ENCODE measurements around the gene IFT122. TPM values are rescaled to one million over a fixed set of nuclear protein-coding genes. Genes with fewer than 3 reads are reported as not detected.

The IFT122 gene
- total and polyA plus RNA-seq, 2 experiments from 2014 or later: 10.2 to 38.8 TPM

GRCh38 chr3:129424185-129424841, 15.7 kb upstream of the IFT122 start:
- ATAC-seq (no peak; the same call in 2 of the 3 replicates), DNase-seq (ENCODE audit: low spot score) (no peak)
- peak overlapping the region; percentile 66 for H3K4me2 ChIP-seq
- no peaks in the 10 kb centered on the region for H3K79me2 ChIP-seq (replicated peaks; ENCODE audit: insufficient read depth)
- Mint-ChIP-seq H3K9me3 (no peaks in the 10 kb centered on the region; the same call in 2 of the 3 replicates), H3K4me3 (peak overlapping the region; percentile 1; the same call in 1 of the 3 replicates), H3K36me3 (ENCODE audit: low read depth) (no peaks in the 10 kb centered on the region), H3K27ac (0 out of 2 replicates have a peak overlapping the region, but pooled peaks have one; percentile 10), H3K27me3 (ENCODE audit: insufficient read depth, low read depth, poor library complexity) (peaks cover 29% of the 10 kb centered on the region), H3K4me1 (peaks cover 43% of the 10 kb centered on the region)
- no peaks in the 10 kb centered on the region for H3K36me3 ChIP-seq (ENCODE audit: insufficient read depth)
- H3K4me1 ChIP-seq (ENCODE audit: insufficient read depth): peaks cover 31% of the 10 kb centered on the region
- 0 out of 2 replicates have a peak overlapping the region, but pooled peaks have one; percentile 14 for H3K4me3 ChIP-seq
- no peaks in the 10 kb centered on the region for H4K20me1 ChIP-seq (replicated peaks; ENCODE audit: insufficient read depth)
- 0 out of 2 replicates have a peak, but pooled peaks cover 4% of the 10 kb centered on the region for H3F3A ChIP-seq (replicated peaks; ENCODE audit: low read depth)
- no peak for TF ChIP-seq STAT1 (IDR thresholded peaks at IDR 0.05; ENCODE audit: unreplicated experiment)
- no peak for TF ChIP-seq EZH2phosphoT487 (IDR thresholded peaks at IDR 0.05; ENCODE audit: unreplicated experiment)
- no peak for TF ChIP-seq CREB1 (CRISPR knock-in tag; IDR thresholded peaks at IDR 0.05; ENCODE audit: low read depth)
- no peak for TF ChIP-seq POLR2AphosphoS5 (IDR thresholded peaks at IDR 0.05; ENCODE audit: low read depth)
- TF ChIP-seq, protein P1, sequence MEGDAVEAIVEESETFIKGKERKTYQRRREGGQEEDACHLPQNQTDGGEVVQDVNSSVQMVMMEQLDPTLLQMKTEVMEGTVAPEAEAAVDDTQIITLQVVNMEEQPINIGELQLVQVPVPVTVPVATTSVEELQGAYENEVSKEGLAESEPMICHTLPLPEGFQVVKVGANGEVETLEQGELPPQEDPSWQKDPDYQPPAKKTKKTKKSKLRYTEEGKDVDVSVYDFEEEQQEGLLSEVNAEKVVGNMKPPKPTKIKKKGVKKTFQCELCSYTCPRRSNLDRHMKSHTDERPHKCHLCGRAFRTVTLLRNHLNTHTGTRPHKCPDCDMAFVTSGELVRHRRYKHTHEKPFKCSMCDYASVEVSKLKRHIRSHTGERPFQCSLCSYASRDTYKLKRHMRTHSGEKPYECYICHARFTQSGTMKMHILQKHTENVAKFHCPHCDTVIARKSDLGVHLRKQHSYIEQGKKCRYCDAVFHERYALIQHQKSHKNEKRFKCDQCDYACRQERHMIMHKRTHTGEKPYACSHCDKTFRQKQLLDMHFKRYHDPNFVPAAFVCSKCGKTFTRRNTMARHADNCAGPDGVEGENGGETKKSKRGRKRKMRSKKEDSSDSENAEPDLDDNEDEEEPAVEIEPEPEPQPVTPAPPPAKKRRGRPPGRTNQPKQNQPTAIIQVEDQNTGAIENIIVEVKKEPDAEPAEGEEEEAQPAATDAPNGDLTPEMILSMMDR (conservative IDR thresholded peaks at IDR 0.05; ENCODE audit: low read depth in 2 of 2): no peak
- no peak for TF ChIP-seq REST (IDR thresholded peaks at IDR 0.05; ENCODE audit: unreplicated experiment)
- TF ChIP-seq ZNF331 (CRISPR knock-in tag; IDR thresholded peaks at IDR 0.05; ENCODE audit: low read depth): no peak
- TF ChIP-seq ZNF462 (CRISPR knock-in tag; IDR thresholded peaks at IDR 0.05): no peak
- TF ChIP-seq ZNF114 (CRISPR knock-in tag; IDR thresholded peaks at IDR 0.05): no peak
- TF ChIP-seq, protein P2, sequence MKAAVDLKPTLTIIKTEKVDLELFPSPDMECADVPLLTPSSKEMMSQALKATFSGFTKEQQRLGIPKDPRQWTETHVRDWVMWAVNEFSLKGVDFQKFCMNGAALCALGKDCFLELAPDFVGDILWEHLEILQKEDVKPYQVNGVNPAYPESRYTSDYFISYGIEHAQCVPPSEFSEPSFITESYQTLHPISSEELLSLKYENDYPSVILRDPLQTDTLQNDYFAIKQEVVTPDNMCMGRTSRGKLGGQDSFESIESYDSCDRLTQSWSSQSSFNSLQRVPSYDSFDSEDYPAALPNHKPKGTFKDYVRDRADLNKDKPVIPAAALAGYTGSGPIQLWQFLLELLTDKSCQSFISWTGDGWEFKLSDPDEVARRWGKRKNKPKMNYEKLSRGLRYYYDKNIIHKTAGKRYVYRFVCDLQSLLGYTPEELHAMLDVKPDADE (IDR thresholded peaks at IDR 0.05): no peak
- TF ChIP-seq EZH2 (IDR thresholded peaks at IDR 0.05; ENCODE audit: low read depth, unreplicated experiment): no peak
- H2AFZ ChIP-seq: peak overlapping the region; percentile 90
- H3K27me3 ChIP-seq (ENCODE audit: insufficient read depth): peaks cover 11% of the 10 kb centered on the region
- H3K27ac ChIP-seq (ENCODE audit: low read depth): no peak overlapping the region
- H3K9me2 ChIP-seq (ENCODE audit: insufficient read depth): 0 out of 2 replicates have a peak, but pooled peaks cover 3% of the 10 kb centered on the region
